Measurements from ENCODE around the gene ARHGAP23.

The ARHGAP23 gene

GRCh38 chr17:38544839-38545209 is 116.6 kb downstream of the ARHGAP23 start:
- DNase-seq, result no peak

GRCh38 chr17:38545531-38546225 is 117.4 kb downstream of the ARHGAP23 start:
- DNase-seq, result no peak

GRCh38 chr17:38546396-38546795 is 118.1 kb downstream of the ARHGAP23 start:
- DNase-seq, result no peak

GRCh38 chr17:38547444-38547843 is 119.2 kb downstream of the ARHGAP23 start:
- DNase-seq, result no peak

GRCh38 chr17:38549285-38549684 is 121.0 kb downstream of the ARHGAP23 start:
- no peak for DNase-seq

- peak in 13 of 56 donors; percentile 20 to 51 (median 31) for DNase-seq
These were observed 122.4 kb downstream of the ARHGAP23 start for GRCh38 chr17:38550661-38551060.

- no peak for DNase-seq
These were observed 122.9 kb downstream of the ARHGAP23 start for GRCh38 chr17:38551121-38551520.

GRCh38 chr17:38552343-38552742 is 124.1 kb downstream of the ARHGAP23 start:
- DNase-seq, result no peak

- no peak for DNase-seq
These were observed 126.4 kb downstream of the ARHGAP23 start for GRCh38 chr17:38554430-38555350.

GRCh38 chr17:38556239-38556638 is 128.0 kb downstream of the ARHGAP23 start:
- DNase-seq, result no peak

GRCh38 chr17:38557396-38557795 is 129.1 kb downstream of the ARHGAP23 start:
- DNase-seq, result no peak

GRCh38 chr17:38557836-38558727 is 129.8 kb downstream of the ARHGAP23 start:
- peak in 55 of 56 donors; percentile 45 to 94 (median 81) for DNase-seq

GRCh38 chr17:38558728-38559050 is 130.4 kb downstream of the ARHGAP23 start:
- peak in 4 of 56 donors; percentile 38 to 53 (median 46) for DNase-seq

GRCh38 chr17:38559051-38559879 is 131.0 kb downstream of the ARHGAP23 start:
- peak in 19 of 56 donors; percentile 13 to 52 (median 27) for DNase-seq

- DNase-seq, result no peak
These were observed 131.6 kb downstream of the ARHGAP23 start for GRCh38 chr17:38559880-38560230.

GRCh38 chr17:38560503-38561318 is 132.4 kb downstream of the ARHGAP23 start:
- DNase-seq, result no peak

- DNase-seq, result no peak
These were observed 133.4 kb downstream of the ARHGAP23 start for GRCh38 chr17:38561416-38562214.
